Immature natural killer cell (primary cell): ENCODE results near the gene RNF103. TPM values are rescaled to one million over a fixed set of nuclear protein-coding genes. Genes with fewer than 3 reads are reported as not detected.

Experiments used
- DNase-seq, 3 donors: peaks; one replicate each; pipeline ENCODE4 v3.0.0; 2022; ENCODE audit warnings: mixed read lengths in 1 of 3
- H3K27ac Mint-ChIP-seq, 6 donors: one replicate each; pipeline ENCODE4 v1.8.0; 2020; ENCODE audit warnings: mixed read lengths in 6 of 6, mild to moderate bottlenecking in 5 of 6, inconsistent platforms in 4 of 6, moderate library complexity in 3 of 6
- H3K27me3 Mint-ChIP-seq, 3 donors: one replicate each; pipeline ENCODE4 v1.8.0; 2020 to 2021; ENCODE audit warnings: low read depth in 3 of 3, mild to moderate bottlenecking in 3 of 3, mixed read lengths in 3 of 3, moderate library complexity in 3 of 3, inconsistent platforms in 1 of 3
- H3K36me3 Mint-ChIP-seq, 3 donors: one replicate each; pipeline ENCODE4 v1.8.0; 2020; ENCODE audit warnings: mixed read lengths in 3 of 3, inconsistent platforms in 2 of 3, mild to moderate bottlenecking in 2 of 3
- H3K4me1 Mint-ChIP-seq, 2 donors: one replicate each; pipeline ENCODE4 v1.8.0; 2020; ENCODE audit warnings: inconsistent platforms in 2 of 2, mild to moderate bottlenecking in 2 of 2, mixed read lengths in 2 of 2, moderate library complexity in 1 of 2
- H3K4me3 Mint-ChIP-seq, 5 donors: one replicate each; pipeline ENCODE4 v1.8.0; 2020; ENCODE audit warnings: mild to moderate bottlenecking in 5 of 5, mixed read lengths in 5 of 5, inconsistent platforms in 3 of 5, moderate library complexity in 3 of 5
- H3K9me3 Mint-ChIP-seq, 6 donors: one replicate each; pipeline ENCODE4 v1.8.0; 2020; ENCODE audit warnings: mild to moderate bottlenecking in 6 of 6, mixed read lengths in 6 of 6, inconsistent platforms in 4 of 6, moderate library complexity in 3 of 6
- polyA plus RNA-seq, 3 donors: library from polyadenylated mRNA; unstranded; fragments of 300-500 nt; fragmentation: Illumina TruSeq; gene quantifications; one replicate each; pipeline ENCODE4 v1.2.3, GENCODE V29; 2021

Gene RNF103
- polyA plus RNA-seq, 3 donors from 2014 or later, result 2.4 to 4.9 (median 2.8) TPM

GRCh38 chr2:86580560-86580959 is 43.1 kb downstream of the RNF103 start:
- peaks cover 0 to 2% of the 10 kb centered on the region in 2 donors for H3K4me1 Mint-ChIP-seq
- no peak overlapping the region for H3K4me3 Mint-ChIP-seq
- peaks cover 0 to 5% (median 0%) of the 10 kb centered on the region in 3 donors for H3K36me3 Mint-ChIP-seq
- no peak for DNase-seq
- H3K27me3 Mint-ChIP-seq, result peaks cover 1 to 12% (median 2%) of the 10 kb centered on the region in 3 donors
- no peak overlapping the region for H3K27ac Mint-ChIP-seq
- H3K9me3 Mint-ChIP-seq, result no peaks in the 10 kb centered on the region

GRCh38 chr2:86577817-86578456 is 45.7 kb downstream of the RNF103 start:
- Mint-ChIP-seq H3K4me3 (no peak overlapping the region), H3K4me1 (no peaks in the 10 kb centered on the region), H3K27me3 (peaks cover 1 to 8% (median 2%) of the 10 kb centered on the region in 3 donors), H3K36me3 (peaks cover 0 to 5% (median 0%) of the 10 kb centered on the region in 3 donors), H3K27ac (no peak overlapping the region), H3K9me3 (no peaks in the 10 kb centered on the region)
- DNase-seq, result no peak

- no peaks in the 10 kb centered on the region for H3K36me3 Mint-ChIP-seq
- peaks cover 2 to 10% (median 3%) of the 10 kb centered on the region in 3 donors for H3K27me3 Mint-ChIP-seq
- DNase-seq, result no peak
- H3K27ac Mint-ChIP-seq, result no peak overlapping the region
- H3K4me3 Mint-ChIP-seq, result no peak overlapping the region
- H3K9me3 Mint-ChIP-seq, result no peaks in the 10 kb centered on the region
- H3K4me1 Mint-ChIP-seq, result no peaks in the 10 kb centered on the region
These were observed 53.6 kb downstream of the RNF103 start for GRCh38 chr2:86570059-86570458.

GRCh38 chr2:86566821-86567190 is 56.9 kb downstream of the RNF103 start:
- Mint-ChIP-seq H3K36me3 (no peaks in the 10 kb centered on the region), H3K27me3 (peaks cover 12 to 25% (median 13%) of the 10 kb centered on the region in 3 donors), H3K27ac (no peak overlapping the region), H3K9me3 (no peaks in the 10 kb centered on the region), H3K4me3 (no peak overlapping the region), H3K4me1 (peaks cover 21 to 24% of the 10 kb centered on the region in 2 donors)
- no peak for DNase-seq

- Mint-ChIP-seq H3K4me1 (peaks cover 26 to 29% of the 10 kb centered on the region in 2 donors), H3K27me3 (peaks cover 11 to 25% (median 12%) of the 10 kb centered on the region in 3 donors), H3K36me3 (no peaks in the 10 kb centered on the region), H3K4me3 (no peak overlapping the region), H3K27ac (no peak overlapping the region), H3K9me3 (no peaks in the 10 kb centered on the region)
- no peak for DNase-seq
These were observed 57.4 kb downstream of the RNF103 start for GRCh38 chr2:86566158-86566820.

GRCh38 chr2:86563650-86564061 is 60.0 kb downstream of the RNF103 start:
- Mint-ChIP-seq H3K4me3 (peak overlapping the region; percentile 96 to 99 (median 98)), H3K27ac (peak overlapping the region; percentile 97 to 99 (median 98)), H3K9me3 (no peaks in the 10 kb centered on the region), H3K27me3 (peaks cover 9 to 21% (median 11%) of the 10 kb centered on the region in 3 donors), H3K36me3 (no peaks in the 10 kb centered on the region), H3K4me1 (peaks cover 43 to 47% of the 10 kb centered on the region in 2 donors)
- no peak for DNase-seq

- Mint-ChIP-seq H3K4me3 (peak within 1 kb of the TSS; percentile 96 to 99 (median 98)), H3K36me3 (no peaks in the 10 kb centered on the region), H3K4me1 (peaks cover 43 to 47% of the 10 kb centered on the region in 2 donors), H3K27me3 (peaks cover 9 to 21% (median 11%) of the 10 kb centered on the region in 3 donors), H3K9me3 (no peaks in the 10 kb centered on the region), H3K27ac (peak within 1 kb of the TSS; percentile 97 to 99 (median 98))
- DNase-seq, result peak; percentile 97
These were observed 60.6 kb downstream of the RNF103 start, which contains the start of gene CHMP3 for GRCh38 chr2:86562922-86563649. TSS of gene CHMP3 (minus strand) at chr2:86563443. CDS start at chr2:86563348, 95 bp downstream.

- peak overlapping the region; percentile 97 to 99 (median 98) for H3K27ac Mint-ChIP-seq
- H3K9me3 Mint-ChIP-seq, result no peaks in the 10 kb centered on the region
- H3K36me3 Mint-ChIP-seq, result no peaks in the 10 kb centered on the region
- H3K4me3 Mint-ChIP-seq, result peak overlapping the region; percentile 96 to 99 (median 98)
- H3K4me1 Mint-ChIP-seq, result peaks cover 43 to 47% of the 10 kb centered on the region in 2 donors
- H3K27me3 Mint-ChIP-seq, result peaks cover 9 to 21% (median 11%) of the 10 kb centered on the region in 3 donors
- DNase-seq, result no peak
These were observed 61.2 kb downstream of the RNF103 start for GRCh38 chr2:86562485-86562921.

- H3K4me3 Mint-ChIP-seq, result no peak overlapping the region
- DNase-seq, result no peak
- H3K4me1 Mint-ChIP-seq, result peaks cover 45 to 46% of the 10 kb centered on the region in 2 donors
- H3K27ac Mint-ChIP-seq, result no peak overlapping the region
- H3K9me3 Mint-ChIP-seq, result no peaks in the 10 kb centered on the region
- peaks cover 0 to 3% (median 2%) of the 10 kb centered on the region in 3 donors for H3K27me3 Mint-ChIP-seq
- H3K36me3 Mint-ChIP-seq, result no peaks in the 10 kb centered on the region
These were observed 65.8 kb downstream of the RNF103 start for GRCh38 chr2:86557836-86558235.

- H3K27ac Mint-ChIP-seq, result no peak overlapping the region
- no peak overlapping the region for H3K4me3 Mint-ChIP-seq
- H3K9me3 Mint-ChIP-seq, result no peaks in the 10 kb centered on the region
- H3K27me3 Mint-ChIP-seq, result no peaks in the 10 kb centered on the region
- H3K36me3 Mint-ChIP-seq, result no peaks in the 10 kb centered on the region
- no peak for DNase-seq
- H3K4me1 Mint-ChIP-seq, result peaks cover 40 to 46% of the 10 kb centered on the region in 2 donors
These were observed 67.2 kb downstream of the RNF103 start for GRCh38 chr2:86556508-86556907.

Other genes starting within 250 kb of the RNF103 start
- 10 to 100 TPM; 12.8 to 31.6 (median 13.0) TPM for gene KDM3A, start 182.5 kb downstream of the RNF103 start, polyA plus RNA-seq
- 10 to 100 TPM; 44.1 to 72.1 (median 60.2) TPM for gene CHMP3, start 60.4 kb downstream of the RNF103 start, polyA plus RNA-seq
- gene RMND5A, start 96.4 kb upstream of the RNF103 start, polyA plus RNA-seq, result 10 to 100 TPM; 14.8 to 27.2 (median 21.3) TPM
- 100 to 1,000 TPM in 1 of 3 donors, 10 to 100 TPM in 2; 76.9 to 131 (median 93.4) TPM for gene CD8A, start 167.0 kb upstream of the RNF103 start, polyA plus RNA-seq
- 10 to 100 TPM in 1 of 3 donors, 1 to 10 TPM in 2; 1.7 to 21.0 (median 5.5) TPM for gene CD8B, start 238.0 kb upstream of the RNF103 start, polyA plus RNA-seq